LHCN-M2 (cell line): ENCODE data around the gene RASL10B. TPM values are rescaled to one million over a fixed set of nuclear protein-coding genes. Genes with fewer than 3 reads are reported as not detected.

Source experiments
- DNase-seq: peaks from one replicate; pipeline ENCODE4 v3.0.0-alpha.2; 2012; ENCODE audit warnings: low read depth
- total RNA-seq: library from RNA; depleted of rRNA; stranded (reverse); fragments of >200 nt; gene quantifications from 2 replicates; pipeline ENCODE4 v1.2.3, GENCODE V29; 2014

The RASL10B gene
- total RNA-seq, 1 experiment from 2014 or later, result 0.63 TPM

- no peak for DNase-seq
These were observed 33.8 kb downstream of the RASL10B start for GRCh38 chr17:35765086-35765710.

GRCh38 chr17:35765756-35766488 lies 34.5 kb downstream of the RASL10B start:
- no peak for DNase-seq

GRCh38 chr17:35766489-35766877 lies 35.0 kb downstream of the RASL10B start:
- no peak for DNase-seq

- DNase-seq, result peak; percentile 44
These were observed 35.6 kb downstream of the RASL10B start for GRCh38 chr17:35766903-35767510.

GRCh38 chr17:35768797-35769196 lies 37.4 kb downstream of the RASL10B start:
- DNase-seq, result no peak

GRCh38 chr17:35769895-35770486 lies 38.6 kb downstream of the RASL10B start:
- no peak for DNase-seq

- no peak for DNase-seq
These were observed 41.7 kb downstream of the RASL10B start for GRCh38 chr17:35773129-35773528.

GRCh38 chr17:35773679-35774425 lies 42.4 kb downstream of the RASL10B start:
- no peak for DNase-seq

- DNase-seq, result no peak
These were observed 43.1 kb downstream of the RASL10B start for GRCh38 chr17:35774499-35774898.

- no peak for DNase-seq
These were observed 43.6 kb downstream of the RASL10B start for GRCh38 chr17:35775039-35775438.

GRCh38 chr17:35775583-35775982 lies 44.1 kb downstream of the RASL10B start:
- no peak for DNase-seq

- no peak for DNase-seq
These were observed 47.3 kb downstream of the RASL10B start for GRCh38 chr17:35778641-35779196.

GRCh38 chr17:35780950-35781349 lies 49.5 kb downstream of the RASL10B start:
- DNase-seq, result no peak

GRCh38 chr17:35784895-35785294 lies 53.5 kb downstream of the RASL10B start:
- no peak for DNase-seq

GRCh38 chr17:35786941-35787432 lies 55.5 kb downstream of the RASL10B start:
- peak; percentile 41 for DNase-seq

- peak; percentile 88 for DNase-seq
These were observed 57.3 kb downstream of the RASL10B start for GRCh38 chr17:35788477-35789368.

GRCh38 chr17:35790841-35791240 lies 59.4 kb downstream of the RASL10B start:
- DNase-seq, result peak; percentile 32

- DNase-seq, result no peak
These were observed 60.4 kb downstream of the RASL10B start for GRCh38 chr17:35791681-35792350.
